Neural progenitor cell (in vitro differentiated cells): ENCODE results near the gene CKS1B. TPM values are rescaled to one million over a fixed set of nuclear protein-coding genes. Genes with fewer than 3 reads are reported as not detected.

Source experiments
- DNase-seq: peaks from one replicate; pipeline ENCODE4 v3.0.0-alpha.2; 2016; ENCODE audit warnings: low spot score
- H2AFZ ChIP-seq: fragments of 200-600 bp; sonication (generic); replicated peaks from 2 replicates; pipeline ENCODE4 v1.6.1; 2016; ENCODE audit warnings: antibody characterized with exemption
- H3F3A ChIP-seq: fragments of 200-600 bp; sonication (generic); 2 replicates; pipeline ENCODE4 v1.6.1; 2016; ENCODE audit warnings: antibody characterized with exemption, low read depth
- H3K27ac ChIP-seq: fragments of 200-600 bp; sonication (generic); 2 replicates; pipeline ENCODE4 v1.5.1; 2016; ENCODE audit warnings: mild to moderate bottlenecking
- H3K27me3 ChIP-seq: fragments of 200-600 bp; sonication (generic); 2 replicates; pipeline ENCODE4 v1.6.1; 2016; ENCODE audit warnings: mild to moderate bottlenecking, moderate library complexity
- H3K36me3 ChIP-seq: fragments of 200-600 bp; sonication (generic); 2 replicates; pipeline ENCODE4 v1.5.1; 2016
- H3K4me1 ChIP-seq: fragments of 200-600 bp; sonication (generic); 2 replicates; pipeline ENCODE4 v1.6.1; 2016; ENCODE audit warnings: mixed run types
- H3K4me2 ChIP-seq: fragments of 200-600 bp; sonication (generic); 2 replicates; pipeline ENCODE4 v1.6.1; 2016
- H3K4me3 ChIP-seq: fragments of 200-600 bp; sonication (generic); 2 replicates; pipeline ENCODE4 v1.5.1; 2016
- H3K79me2 ChIP-seq: fragments of 200-600 bp; sonication (generic); 2 replicates; pipeline ENCODE4 v1.6.1; 2016; ENCODE audit warnings: low read depth
- H3K9ac ChIP-seq: fragments of 200-600 bp; sonication (generic); 2 replicates; pipeline ENCODE4 v1.6.1; 2016
- H3K9me3 ChIP-seq: fragments of 200-600 bp; sonication (generic); 2 replicates; pipeline ENCODE4 v1.5.1; 2016; ENCODE audit warnings: low read depth
- H4K20me1 ChIP-seq: fragments of 200-600 bp; sonication (generic); 2 replicates; pipeline ENCODE4 v1.6.1; 2016; ENCODE audit warnings: low read depth
- H3K27ac Mint-ChIP-seq: 3 replicates; pipeline ENCODE4 v1.8.0; 2021; ENCODE audit warnings: mixed read lengths
- H3K27me3 Mint-ChIP-seq: 2 replicates; pipeline ENCODE4 v1.8.0; 2022; ENCODE audit warnings: low read depth, mild to moderate bottlenecking, inconsistent platforms, moderate library complexity, mixed read lengths; ENCODE audit not compliant: insufficient read depth
- H3K36me3 Mint-ChIP-seq: 3 replicates; pipeline ENCODE4 v1.8.0; 2021; ENCODE audit warnings: mixed read lengths
- H3K4me1 Mint-ChIP-seq: 3 replicates; pipeline ENCODE4 v1.8.0; 2021; ENCODE audit warnings: mixed read lengths
- H3K4me3 Mint-ChIP-seq: 3 replicates; pipeline ENCODE4 v1.8.0; 2021; ENCODE audit warnings: mild to moderate bottlenecking, moderate library complexity, mixed read lengths
- H3K9me3 Mint-ChIP-seq: 3 replicates; pipeline ENCODE4 v1.8.0; 2020; ENCODE audit warnings: mixed read lengths
- EZH2 ChIP-seq: fragments of 200-600 bp; sonication (generic); IDR thresholded peaks from 2 replicates; pipeline ENCODE4 v1.6.1; 2017; ENCODE audit warnings: antibody characterized with exemption, mild to moderate bottlenecking, moderate library complexity
- EZH2phosphoT487 ChIP-seq: fragments of 200-600 bp; sonication (generic); IDR thresholded peaks from 2 replicates; pipeline ENCODE4 v1.6.1; 2017; ENCODE audit warnings: antibody characterized with exemption
- total RNA-seq: library from RNA; depleted of rRNA; stranded (reverse); fragments of >200 nt; gene quantifications from 2 replicates; pipeline ENCODE4 v1.2.3, GENCODE V29; 2015; ENCODE audit warnings: low replicate concordance
- TF ChIP-seq, protein P1 (sequence below): fragments of 200-600 bp; sonication (generic); IDR thresholded peaks from 2 replicates; pipeline ENCODE4 v1.5.1; 2017; ENCODE audit warnings: antibody characterized with exemption, mild to moderate bottlenecking

Gene CKS1B
- total RNA-seq, 1 donor from 2014 or later, result 297 TPM

DNA sequence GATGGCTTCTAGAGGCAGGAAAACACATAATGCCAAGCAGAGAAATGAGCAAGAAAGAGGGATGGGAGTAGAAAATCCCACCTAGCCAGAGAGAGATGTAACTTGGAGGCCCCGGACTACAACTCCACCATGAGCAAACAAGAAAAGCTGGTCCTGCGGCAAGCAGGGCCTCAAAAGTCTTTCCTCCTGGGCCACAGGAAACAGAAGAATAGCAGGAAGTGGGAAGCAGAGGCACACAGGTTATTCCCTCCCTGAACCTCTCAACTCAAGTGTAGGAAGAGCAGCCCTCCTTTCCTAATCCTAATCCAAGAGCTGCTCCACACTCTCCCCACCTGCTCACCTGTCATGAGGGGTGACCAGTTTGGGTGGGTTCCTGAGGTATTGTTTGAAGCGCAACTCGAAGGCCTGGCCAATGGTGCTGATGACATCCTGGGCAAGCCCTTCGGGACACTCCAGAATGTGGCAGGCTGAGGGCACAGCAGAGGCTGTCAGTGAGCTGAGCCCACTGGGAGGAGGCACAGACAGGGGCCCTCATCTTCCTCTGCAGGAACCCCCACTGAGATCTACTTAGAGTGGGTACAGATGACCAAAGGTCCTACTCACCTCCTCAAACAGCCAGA lies 7.0 kb upstream of the CKS1B start:
- peaks cover 5% of the 10 kb centered on the region for H3K27me3 Mint-ChIP-seq
- DNase-seq, result no peak
- Histone ChIP-seq H3K27ac (no peak overlapping the region), H3K9ac (no peak overlapping the region), H3K4me2 (no peak overlapping the region), H3K27me3 (no peaks in the 10 kb centered on the region), H3F3A (peaks cover 29% of the 10 kb centered on the region), H3K4me1 (peaks cover 40% of the 10 kb centered on the region), H2AFZ (no peak overlapping the region), H3K4me3 (no peak overlapping the region), H3K79me2 (peaks cover 53% of the 10 kb centered on the region), H4K20me1 (peaks cover 13% of the 10 kb centered on the region), H3K36me3 (no peaks in the 10 kb centered on the region), H3K9me3 (no peaks in the 10 kb centered on the region)
- H3K9me3 Mint-ChIP-seq, result no peaks in the 10 kb centered on the region
- no peak overlapping the region for H3K4me3 Mint-ChIP-seq
- H3K36me3 Mint-ChIP-seq, result peaks cover 19% of the 10 kb centered on the region
- H3K4me1 Mint-ChIP-seq, result peaks cover 47% of the 10 kb centered on the region
- TF ChIP-seq, protein P1, sequence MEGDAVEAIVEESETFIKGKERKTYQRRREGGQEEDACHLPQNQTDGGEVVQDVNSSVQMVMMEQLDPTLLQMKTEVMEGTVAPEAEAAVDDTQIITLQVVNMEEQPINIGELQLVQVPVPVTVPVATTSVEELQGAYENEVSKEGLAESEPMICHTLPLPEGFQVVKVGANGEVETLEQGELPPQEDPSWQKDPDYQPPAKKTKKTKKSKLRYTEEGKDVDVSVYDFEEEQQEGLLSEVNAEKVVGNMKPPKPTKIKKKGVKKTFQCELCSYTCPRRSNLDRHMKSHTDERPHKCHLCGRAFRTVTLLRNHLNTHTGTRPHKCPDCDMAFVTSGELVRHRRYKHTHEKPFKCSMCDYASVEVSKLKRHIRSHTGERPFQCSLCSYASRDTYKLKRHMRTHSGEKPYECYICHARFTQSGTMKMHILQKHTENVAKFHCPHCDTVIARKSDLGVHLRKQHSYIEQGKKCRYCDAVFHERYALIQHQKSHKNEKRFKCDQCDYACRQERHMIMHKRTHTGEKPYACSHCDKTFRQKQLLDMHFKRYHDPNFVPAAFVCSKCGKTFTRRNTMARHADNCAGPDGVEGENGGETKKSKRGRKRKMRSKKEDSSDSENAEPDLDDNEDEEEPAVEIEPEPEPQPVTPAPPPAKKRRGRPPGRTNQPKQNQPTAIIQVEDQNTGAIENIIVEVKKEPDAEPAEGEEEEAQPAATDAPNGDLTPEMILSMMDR, result no peak
- TF ChIP-seq EZH2phosphoT487 (no peak), EZH2 (no peak)
- no peak overlapping the region for H3K27ac Mint-ChIP-seq

DNA sequence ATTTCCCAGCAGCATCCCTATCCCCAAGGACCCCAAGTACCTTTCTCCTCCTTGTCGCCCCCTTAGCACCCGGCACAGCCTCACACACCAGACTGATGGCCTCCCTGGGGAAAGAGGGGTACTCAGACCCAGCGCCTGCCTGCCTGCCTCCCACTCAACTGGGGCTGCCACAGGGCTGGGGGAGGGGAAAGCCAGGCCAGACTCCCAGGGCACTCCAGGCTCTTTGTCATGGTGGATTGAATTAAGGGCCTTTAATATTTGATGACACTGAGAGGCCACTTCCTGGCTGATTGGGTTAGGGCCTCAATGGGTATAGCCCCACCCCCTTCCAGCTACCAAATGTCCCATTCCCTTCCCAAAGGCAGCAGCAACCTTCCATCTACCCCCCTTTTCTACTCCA lies 5.8 kb upstream of the CKS1B start:
- Histone ChIP-seq H3K27ac (peak overlapping the region; percentile 8), H3K4me2 (peak overlapping the region; percentile 91), H3F3A (peaks cover 32% of the 10 kb centered on the region), H3K79me2 (peaks cover 44% of the 10 kb centered on the region), H3K4me3 (peak overlapping the region; percentile 51), H3K4me1 (peaks cover 35% of the 10 kb centered on the region), H2AFZ (no peak overlapping the region), H3K9me3 (no peaks in the 10 kb centered on the region), H3K36me3 (no peaks in the 10 kb centered on the region), H3K27me3 (no peaks in the 10 kb centered on the region), H3K9ac (peak overlapping the region; percentile 51), H4K20me1 (peaks cover 13% of the 10 kb centered on the region)
- TF ChIP-seq EZH2phosphoT487 (no peak), EZH2 (no peak)
- TF ChIP-seq, protein P1, result no peak
- DNase-seq, result no peak
- Mint-ChIP-seq H3K9me3 (no peaks in the 10 kb centered on the region), H3K4me3 (peak overlapping the region; percentile 83), H3K4me1 (peaks cover 43% of the 10 kb centered on the region), H3K27ac (peak overlapping the region; percentile 38), H3K36me3 (peaks cover 15% of the 10 kb centered on the region), H3K27me3 (peaks cover 4% of the 10 kb centered on the region)

DNA sequence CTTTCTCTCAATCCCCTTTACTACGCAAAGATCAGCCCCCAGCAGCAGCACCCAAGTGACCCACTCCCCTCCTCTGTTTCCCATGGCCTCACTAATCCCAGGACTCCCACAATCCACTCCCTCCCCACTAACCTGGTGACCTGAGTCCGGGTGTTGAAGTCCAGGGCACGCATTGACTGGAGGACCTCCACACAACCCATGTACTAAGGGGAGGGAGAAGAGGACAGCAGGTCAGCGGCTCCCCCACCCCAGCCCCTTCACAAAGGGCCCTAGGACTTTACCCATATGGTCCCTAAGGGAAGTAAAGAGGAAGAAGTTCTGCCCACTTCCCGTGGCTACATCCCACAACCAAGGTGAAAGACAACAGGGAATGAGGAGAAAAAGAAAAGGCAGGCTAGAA lies 5.2 kb upstream of the CKS1B start:
- peaks cover 44% of the 10 kb centered on the region for H3K79me2 ChIP-seq
- H3K27ac ChIP-seq, result peak overlapping the region; percentile 8
- no peaks in the 10 kb centered on the region for H3K36me3 ChIP-seq
- peaks cover 3% of the 10 kb centered on the region for H3K27me3 Mint-ChIP-seq
- no peak for DNase-seq
- H3K27me3 ChIP-seq, result no peaks in the 10 kb centered on the region
- peak overlapping the region; percentile 51 for H3K4me3 ChIP-seq
- no peaks in the 10 kb centered on the region for H3K9me3 ChIP-seq
- H3K4me1 ChIP-seq, result peaks cover 35% of the 10 kb centered on the region
- H2AFZ ChIP-seq, result no peak overlapping the region
- H3F3A ChIP-seq, result peaks cover 36% of the 10 kb centered on the region
- no peaks in the 10 kb centered on the region for H3K9me3 Mint-ChIP-seq
- TF ChIP-seq, protein P1, result no peak
- TF ChIP-seq EZH2 (no peak), EZH2phosphoT487 (no peak)
- peak overlapping the region; percentile 91 for H3K4me2 ChIP-seq
- peak overlapping the region; percentile 38 for H3K27ac Mint-ChIP-seq
- H4K20me1 ChIP-seq, result peaks cover 13% of the 10 kb centered on the region
- peak overlapping the region; percentile 51 for H3K9ac ChIP-seq
- H3K4me1 Mint-ChIP-seq, result peaks cover 40% of the 10 kb centered on the region
- peaks cover 12% of the 10 kb centered on the region for H3K36me3 Mint-ChIP-seq
- H3K4me3 Mint-ChIP-seq, result peak overlapping the region; percentile 83
